ENCODE measurements around the gene CLECL1. TPM values are rescaled to one million over a fixed set of nuclear protein-coding genes. Genes with fewer than 3 reads are reported as not detected.

CLECL1 gene
- total and polyA plus RNA-seq, 9 of the 15 experiments (the other 6 are each of a cell fraction or from before 2014, with no cell fraction given): 0.13 to 0.25 TPM; not detected in 7

DNA sequence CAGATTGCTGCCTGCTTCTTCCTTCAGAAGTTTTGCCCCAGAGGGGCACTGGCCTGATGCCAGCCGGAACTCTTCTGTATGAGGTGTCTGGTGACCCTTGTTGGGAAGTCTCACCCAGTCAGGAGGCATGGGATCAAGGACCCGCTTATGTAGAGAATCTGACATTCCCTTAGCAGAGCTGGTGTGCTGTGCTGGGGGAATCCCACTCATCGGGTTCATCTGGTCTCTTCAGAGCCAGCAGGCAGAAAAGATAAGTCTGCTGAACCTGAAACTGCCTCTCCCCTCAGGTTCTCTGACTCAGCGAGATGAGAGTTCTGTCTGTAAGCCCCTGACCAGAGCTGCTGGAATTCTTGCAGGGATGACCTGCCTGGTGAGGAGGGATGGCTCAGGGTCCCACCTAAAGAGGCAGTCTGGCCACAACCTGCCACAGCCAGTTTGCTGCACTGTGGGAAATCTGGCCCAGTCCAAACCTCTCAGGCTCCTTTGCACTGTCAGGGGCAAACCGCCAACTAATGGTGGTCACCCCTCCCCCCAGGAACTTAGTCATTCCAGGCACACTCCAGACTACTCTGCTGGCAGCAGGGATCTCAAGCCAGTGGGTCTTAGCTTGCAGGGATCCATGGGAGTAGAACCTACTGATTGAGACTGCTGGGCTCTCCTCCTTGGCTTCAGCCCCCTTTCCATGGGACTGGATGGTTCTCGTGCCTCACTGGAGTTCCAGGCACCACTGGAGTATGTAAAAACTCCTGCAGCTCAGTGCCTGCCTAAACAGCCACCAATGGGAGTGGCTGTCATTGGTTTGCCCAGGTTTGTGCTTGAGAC is 59.3 kb downstream of the CLECL1 start:
- ChIA-PET POLR2A (interaction anchor here (0.6 to 1.0 kb wide), 7 partner anchors 12 to 226 kb away, joined by 3 to 9 read pairs (median 3); no protein-coding TSS in a partner anchor), CTCF (ENCODE audit: low intra/inter-chr PET ratio) (no interaction called here)
- 0% methylated on average over 6 of the region's 6 CpGs for WGBS (ENCODE audit: insufficient coverage, low coverage, missing lambda C conversion rate)
- in situ Hi-C loops (cut with MboI) (no loop called here), intact Hi-C loops (cut with micrococcal nuclease) (no loop called here)
- no peaks in the 10 kb centered on the region for H3K36me3 ChIP-seq (ENCODE audit: control insufficient read depth, insufficient read depth, low read length)
- no peaks in the 10 kb centered on the region for H3K9me3 ChIP-seq (replicated peaks; ENCODE audit: control insufficient read depth, insufficient read depth, low read depth, low read length)
- peak overlapping the region; percentile 61 for H2AFZ ChIP-seq (ENCODE audit: low read depth, low read length)
- peaks cover 9 to 17% of the 10 kb centered on the region in 2 experiments; a peak in 4 of 5 replicates for H3K4me1 ChIP-seq (replicated peaks in 1 of 2; ENCODE audit: control insufficient read depth in 2 of 2, insufficient read depth in 2 of 2, low read length in 2 of 2)
- H3K79me2 ChIP-seq (ENCODE audit: control insufficient read depth, insufficient read depth, low read length): no peaks in the 10 kb centered on the region
- H3K4me3 ChIP-seq: no peak overlapping the region
- H3K4me2 ChIP-seq (ENCODE audit: insufficient read depth, low read length): peak overlapping the region; percentile 71
- H3K9me1 ChIP-seq (ENCODE audit: control insufficient read depth, insufficient read depth, low read length): no peaks in the 10 kb centered on the region
- H3K9ac ChIP-seq (ENCODE audit: insufficient read depth in 1 of 2, low read depth in 2 of 2, low read length in 2 of 2): peak overlapping the region; percentile 39 to 80; a peak in 3 of 4 replicates
- peak; percentile 97 for ATAC-seq
- H3K27me3 ChIP-seq (ENCODE audit: control insufficient read depth in 2 of 2, insufficient read depth in 2 of 2, low read length in 2 of 2): no peaks in the 10 kb centered on the region
- peak overlapping the region; percentile 75 for H3K27ac ChIP-seq (ENCODE audit: extremely low read depth, low read depth, low read length)
- no peaks in the 10 kb centered on the region for H4K20me1 ChIP-seq (replicated peaks; ENCODE audit: control insufficient read depth, insufficient read depth, low read length)
- no TSS peak for BruUV-seq (replicated peaks)
- DNase-seq (ENCODE audit: extremely low read depth in 1 of 4, low spot score in 3 of 4): peak; percentile 48 to 81 (median 60)
- FAIRE-seq: peak; percentile 95
- TF ChIP-seq LCOR (CRISPR knock-in tag; IDR thresholded peaks at IDR 0.05): no peak
- peak; percentile 48; the same call in 1 of the 2 replicates for TF ChIP-seq STAT5A (IDR thresholded peaks at IDR 0.05; ENCODE audit: borderline replicate concordance, low read length)
- 0 out of 2 replicates have a peak, but pooled peaks have one; percentile 24 for TF ChIP-seq ZBTB17 (CRISPR knock-in tag; IDR thresholded peaks at IDR 0.05)
- peak; percentile 91 for TF ChIP-seq DPF2 (IDR thresholded peaks at IDR 0.05)
- TF ChIP-seq, protein P1, sequence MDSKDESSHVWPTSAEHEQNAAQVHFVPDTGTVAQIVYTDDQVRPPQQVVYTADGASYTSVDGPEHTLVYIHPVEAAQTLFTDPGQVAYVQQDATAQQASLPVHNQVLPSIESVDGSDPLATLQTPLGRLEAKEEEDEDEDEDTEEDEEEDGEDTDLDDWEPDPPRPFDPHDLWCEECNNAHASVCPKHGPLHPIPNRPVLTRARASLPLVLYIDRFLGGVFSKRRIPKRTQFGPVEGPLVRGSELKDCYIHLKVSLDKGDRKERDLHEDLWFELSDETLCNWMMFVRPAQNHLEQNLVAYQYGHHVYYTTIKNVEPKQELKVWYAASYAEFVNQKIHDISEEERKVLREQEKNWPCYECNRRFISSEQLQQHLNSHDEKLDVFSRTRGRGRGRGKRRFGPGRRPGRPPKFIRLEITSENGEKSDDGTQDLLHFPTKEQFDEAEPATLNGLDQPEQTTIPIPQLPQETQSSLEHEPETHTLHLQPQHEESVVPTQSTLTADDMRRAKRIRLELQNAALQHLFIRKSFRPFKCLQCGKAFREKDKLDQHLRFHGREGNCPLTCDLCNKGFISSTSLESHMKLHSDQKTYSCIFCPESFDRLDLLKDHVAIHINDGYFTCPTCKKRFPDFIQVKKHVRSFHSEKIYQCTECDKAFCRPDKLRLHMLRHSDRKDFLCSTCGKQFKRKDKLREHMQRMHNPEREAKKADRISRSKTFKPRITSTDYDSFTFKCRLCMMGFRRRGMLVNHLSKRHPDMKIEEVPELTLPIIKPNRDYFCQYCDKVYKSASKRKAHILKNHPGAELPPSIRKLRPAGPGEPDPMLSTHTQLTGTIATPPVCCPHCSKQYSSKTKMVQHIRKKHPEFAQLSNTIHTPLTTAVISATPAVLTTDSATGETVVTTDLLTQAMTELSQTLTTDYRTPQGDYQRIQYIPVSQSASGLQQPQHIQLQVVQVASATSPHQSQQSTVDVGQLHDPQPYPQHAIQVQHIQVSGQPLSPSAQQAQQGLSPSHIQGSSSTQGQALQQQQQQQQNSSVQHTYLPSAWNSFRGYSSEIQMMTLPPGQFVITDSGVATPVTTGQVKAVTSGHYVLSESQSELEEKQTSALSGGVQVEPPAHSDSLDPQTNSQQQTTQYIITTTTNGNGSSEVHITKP (IDR thresholded peaks at IDR 0.05; ENCODE audit: partially characterized antibody): peak; percentile 88
- TF ChIP-seq, protein P2, sequence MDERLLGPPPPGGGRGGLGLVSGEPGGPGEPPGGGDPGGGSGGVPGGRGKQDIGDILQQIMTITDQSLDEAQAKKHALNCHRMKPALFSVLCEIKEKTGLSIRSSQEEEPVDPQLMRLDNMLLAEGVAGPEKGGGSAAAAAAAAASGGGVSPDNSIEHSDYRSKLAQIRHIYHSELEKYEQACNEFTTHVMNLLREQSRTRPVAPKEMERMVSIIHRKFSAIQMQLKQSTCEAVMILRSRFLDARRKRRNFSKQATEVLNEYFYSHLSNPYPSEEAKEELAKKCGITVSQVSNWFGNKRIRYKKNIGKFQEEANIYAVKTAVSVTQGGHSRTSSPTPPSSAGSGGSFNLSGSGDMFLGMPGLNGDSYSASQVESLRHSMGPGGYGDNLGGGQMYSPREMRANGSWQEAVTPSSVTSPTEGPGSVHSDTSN (CRISPR knock-in tag; IDR thresholded peaks at IDR 0.05; ENCODE audit: low read depth): no peak
- TF ChIP-seq, protein P2 (tag; conservative IDR thresholded peaks at IDR 0.05; ENCODE audit: low read depth): no peak
- TF ChIP-seq KDM1A (IDR thresholded peaks at IDR 0.05): peak; percentile 47 to 58; a peak in 3 of 4 replicates
- TF ChIP-seq, protein P3, sequence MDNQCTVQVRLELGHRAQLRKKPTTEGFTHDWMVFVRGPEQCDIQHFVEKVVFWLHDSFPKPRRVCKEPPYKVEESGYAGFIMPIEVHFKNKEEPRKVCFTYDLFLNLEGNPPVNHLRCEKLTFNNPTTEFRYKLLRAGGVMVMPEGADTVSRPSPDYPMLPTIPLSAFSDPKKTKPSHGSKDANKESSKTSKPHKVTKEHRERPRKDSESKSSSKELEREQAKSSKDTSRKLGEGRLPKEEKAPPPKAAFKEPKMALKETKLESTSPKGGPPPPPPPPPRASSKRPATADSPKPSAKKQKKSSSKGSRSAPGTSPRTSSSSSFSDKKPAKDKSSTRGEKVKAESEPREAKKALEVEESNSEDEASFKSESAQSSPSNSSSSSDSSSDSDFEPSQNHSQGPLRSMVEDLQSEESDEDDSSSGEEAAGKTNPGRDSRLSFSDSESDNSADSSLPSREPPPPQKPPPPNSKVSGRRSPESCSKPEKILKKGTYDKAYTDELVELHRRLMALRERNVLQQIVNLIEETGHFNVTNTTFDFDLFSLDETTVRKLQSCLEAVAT (IDR thresholded peaks at IDR 0.05): peak in 1 of 2 experiments; percentile 36; a peak in 1 of 4 replicates
- TF ChIP-seq, protein P4, sequence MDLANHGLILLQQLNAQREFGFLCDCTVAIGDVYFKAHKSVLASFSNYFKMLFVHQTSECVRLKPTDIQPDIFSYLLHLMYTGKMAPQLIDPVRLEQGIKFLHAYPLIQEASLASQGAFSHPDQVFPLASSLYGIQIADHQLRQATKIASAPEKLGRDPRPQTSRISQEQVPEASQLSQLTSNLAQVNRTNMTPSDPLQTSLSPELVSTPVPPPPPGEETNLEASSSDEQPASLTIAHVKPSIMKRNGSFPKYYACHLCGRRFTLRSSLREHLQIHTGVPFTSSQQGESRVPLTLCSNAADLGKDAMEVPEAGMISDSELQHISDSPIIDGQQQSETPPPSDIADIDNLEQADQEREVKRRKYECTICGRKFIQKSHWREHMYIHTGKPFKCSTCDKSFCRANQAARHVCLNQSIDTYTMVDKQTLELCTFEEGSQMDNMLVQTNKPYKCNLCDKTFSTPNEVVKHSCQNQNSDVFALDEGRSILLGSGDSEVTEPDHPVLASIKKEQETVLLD (IDR thresholded peaks at IDR 0.05): no peak
- TF ChIP-seq BACH1 (tag; IDR thresholded peaks at IDR 0.05): no peak; the same call in 1 of the 2 replicates
